GM21360 (cell line): ENCODE data around the gene RGS8.

Experiments
- ATAC-seq: cut with Tn5 transposase; IDR thresholded peaks from one replicate; pipeline ENCODE4 v1.9.1; 2021; ENCODE audit warnings: mild to moderate bottlenecking, moderate library complexity; ENCODE audit not compliant: unreplicated experiment

The RGS8 gene

GRCh38 chr1:182674346-182675246 is 9.8 kb downstream of the RGS8 start:
- no peak for ATAC-seq

- no peak for ATAC-seq
Observed at GRCh38 chr1:182672487-182672836, 11.9 kb downstream of the RGS8 start.

GRCh38 chr1:182671750-182672486 is 12.5 kb downstream of the RGS8 start:
- ATAC-seq: no peak

- no peak for ATAC-seq
Observed at GRCh38 chr1:182670032-182670749, 14.2 kb downstream of the RGS8 start.

GRCh38 chr1:182669266-182669665 is 15.1 kb downstream of the RGS8 start:
- no peak for ATAC-seq

- no peak for ATAC-seq
Observed at GRCh38 chr1:182668521-182669054, 15.8 kb downstream of the RGS8 start.

- ATAC-seq: no peak
Observed at GRCh38 chr1:182667848-182668505, 16.4 kb downstream of the RGS8 start.

GRCh38 chr1:182666706-182667105 is 17.7 kb downstream of the RGS8 start:
- no peak for ATAC-seq

- ATAC-seq: no peak
Observed at GRCh38 chr1:182664296-182664695, 20.1 kb downstream of the RGS8 start.

- no peak for ATAC-seq
Observed at GRCh38 chr1:182662956-182663355, 21.4 kb downstream of the RGS8 start.

- no peak for ATAC-seq
Observed at GRCh38 chr1:182662121-182662890, 22.1 kb downstream of the RGS8 start.

GRCh38 chr1:182658055-182658454 is 26.3 kb downstream of the RGS8 start:
- ATAC-seq: no peak

- ATAC-seq: no peak
Observed at GRCh38 chr1:182656842-182657397, 27.5 kb downstream of the RGS8 start.

GRCh38 chr1:182653986-182654385 is 30.4 kb downstream of the RGS8 start:
- no peak for ATAC-seq

GRCh38 chr1:182652933-182653332 is 31.5 kb downstream of the RGS8 start:
- ATAC-seq: no peak

GRCh38 chr1:182651339-182651724 is 33.1 kb downstream of the RGS8 start:
- no peak for ATAC-seq

- ATAC-seq: no peak
Observed at GRCh38 chr1:182650678-182651338, 33.6 kb downstream of the RGS8 start.

GRCh38 chr1:182649041-182649440 is 35.3 kb downstream of the RGS8 start:
- no peak for ATAC-seq

- ATAC-seq: no peak
Observed at GRCh38 chr1:182646739-182647138, 37.6 kb downstream of the RGS8 start.
